ENCODE results near the gene SOS2. TPM values are rescaled to one million over a fixed set of nuclear protein-coding genes. Genes with fewer than 3 reads are reported as not detected.
A peak's percentile ranks its signal among the peaks of the same experiment; 100 is the strongest.

Gene SOS2
- total and polyA plus RNA-seq, 12 donors: 6.1 to 39.1 (median 27.8) TPM

DNA sequence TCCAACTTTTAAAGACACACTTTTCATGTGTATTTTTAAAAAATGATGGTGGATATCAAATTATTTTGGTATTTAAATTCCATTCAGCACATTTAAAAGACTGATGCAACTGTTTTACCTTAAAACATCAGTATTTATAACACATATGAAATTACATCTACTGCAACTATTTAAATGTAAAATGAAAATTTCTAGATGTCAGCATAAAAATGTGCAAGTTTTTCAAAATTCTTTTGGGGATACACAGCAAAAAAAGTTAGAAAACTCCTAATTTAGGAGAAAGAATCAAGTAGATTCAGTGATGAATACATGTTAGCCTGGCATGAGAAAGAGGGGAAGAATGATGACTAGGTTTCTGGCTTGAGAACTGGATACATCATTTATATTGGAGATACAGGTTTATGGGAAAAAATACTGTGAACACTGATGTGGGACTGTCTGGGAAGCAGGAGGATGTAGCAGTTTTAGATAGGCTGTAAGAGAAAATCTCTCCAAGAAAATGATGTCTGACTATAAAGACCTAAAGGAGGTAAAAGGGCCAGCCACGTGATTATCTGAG lies 9.2 kb downstream of the SOS2 start:
- H3K4me1 ChIP-seq (replicated peaks in 1 of 2): peaks cover 22 to 50% of the 10 kb centered on the region in 2 donors
- H3K9me3 ChIP-seq (replicated peaks in 1 of 3): no peaks in the 10 kb centered on the region
- H3K27me3 ChIP-seq: no peaks in the 10 kb centered on the region
- DNase-seq: no peak
- no peak overlapping the region for H3K4me3 ChIP-seq
- H3K27ac ChIP-seq: peak overlapping the region in 1 of 5 donors; percentile 0
- WGBS, 4 donors: 71 to 89% (median 79%) methylated on average over 1 of the region's 1 CpG
- H3K36me3 ChIP-seq (replicated peaks in 1 of 2): no peaks in the 10 kb centered on the region
- TF ChIP-seq POLR2A (IDR thresholded peaks at IDR 0.05): no peak
- TF ChIP-seq, protein P1, sequence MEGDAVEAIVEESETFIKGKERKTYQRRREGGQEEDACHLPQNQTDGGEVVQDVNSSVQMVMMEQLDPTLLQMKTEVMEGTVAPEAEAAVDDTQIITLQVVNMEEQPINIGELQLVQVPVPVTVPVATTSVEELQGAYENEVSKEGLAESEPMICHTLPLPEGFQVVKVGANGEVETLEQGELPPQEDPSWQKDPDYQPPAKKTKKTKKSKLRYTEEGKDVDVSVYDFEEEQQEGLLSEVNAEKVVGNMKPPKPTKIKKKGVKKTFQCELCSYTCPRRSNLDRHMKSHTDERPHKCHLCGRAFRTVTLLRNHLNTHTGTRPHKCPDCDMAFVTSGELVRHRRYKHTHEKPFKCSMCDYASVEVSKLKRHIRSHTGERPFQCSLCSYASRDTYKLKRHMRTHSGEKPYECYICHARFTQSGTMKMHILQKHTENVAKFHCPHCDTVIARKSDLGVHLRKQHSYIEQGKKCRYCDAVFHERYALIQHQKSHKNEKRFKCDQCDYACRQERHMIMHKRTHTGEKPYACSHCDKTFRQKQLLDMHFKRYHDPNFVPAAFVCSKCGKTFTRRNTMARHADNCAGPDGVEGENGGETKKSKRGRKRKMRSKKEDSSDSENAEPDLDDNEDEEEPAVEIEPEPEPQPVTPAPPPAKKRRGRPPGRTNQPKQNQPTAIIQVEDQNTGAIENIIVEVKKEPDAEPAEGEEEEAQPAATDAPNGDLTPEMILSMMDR (IDR thresholded peaks at IDR 0.05): no peak
- intact Hi-C loops (cut with DNase I): no loop called here

DNA sequence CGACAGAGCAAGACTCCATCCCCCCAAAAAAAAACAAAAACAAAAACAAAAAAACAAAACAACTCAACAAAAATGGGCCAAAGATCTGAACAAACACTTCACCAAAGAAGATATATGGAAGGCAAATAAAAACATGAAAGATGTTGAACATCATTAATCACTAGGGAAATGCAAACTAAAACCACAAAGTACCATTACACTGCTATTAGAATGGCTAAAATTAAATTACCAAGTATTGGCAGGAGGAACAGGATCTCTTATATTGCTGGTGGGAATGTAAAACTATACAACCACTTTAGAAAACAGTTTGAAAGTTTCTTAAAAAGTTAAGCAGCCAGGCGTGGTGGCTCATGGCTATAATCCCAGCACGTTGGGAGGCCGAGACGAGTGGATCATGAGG lies 12.9 kb downstream of the SOS2 start:
- intact Hi-C loops (cut with DNase I): no loop called here
- TF ChIP-seq, protein P1 (IDR thresholded peaks at IDR 0.05): no peak
- no peak for TF ChIP-seq POLR2A (IDR thresholded peaks at IDR 0.05)
- Histone ChIP-seq H3K9me3 (replicated peaks in 1 of 3) (no peaks in the 10 kb centered on the region), H3K4me1 (replicated peaks in 1 of 2) (peaks cover 10 to 41% of the 10 kb centered on the region in 2 donors), H3K4me3 (no peak overlapping the region), H3K27ac (no peak overlapping the region), H3K36me3 (replicated peaks in 1 of 2) (no peaks in the 10 kb centered on the region), H3K27me3 (no peaks in the 10 kb centered on the region)
- DNase-seq: no peak
- WGBS, 4 donors: 81 to 95% (median 83%) methylated on average over 5 of the region's 5 CpGs

DNA sequence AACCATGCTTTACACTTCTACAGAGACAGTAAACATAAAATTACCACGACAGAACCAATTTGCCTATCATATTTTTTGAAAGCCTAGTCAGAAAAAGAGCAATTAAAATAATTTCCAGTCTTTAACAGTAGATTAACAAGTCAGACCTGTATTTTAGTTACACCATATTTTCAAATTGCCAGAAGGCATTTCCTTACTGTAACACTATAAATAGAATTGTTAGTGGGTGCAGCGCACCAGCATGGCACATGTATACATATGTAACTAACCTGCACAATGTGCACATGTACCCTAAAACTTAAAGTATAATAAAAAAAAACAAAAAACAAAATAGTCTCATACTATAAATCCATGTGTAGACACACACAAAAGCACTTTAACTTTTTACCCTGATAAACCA lies 16.0 kb downstream of the SOS2 start:
- intact Hi-C loops (cut with DNase I): no loop called here
- 82 to 89% (median 86%) methylated on average over 2 of the region's 2 CpGs for WGBS, 4 donors
- no peak for DNase-seq
- no peaks in the 10 kb centered on the region for H3K27me3 ChIP-seq
- H3K4me1 ChIP-seq (replicated peaks in 1 of 2): peaks cover 6 to 39% of the 10 kb centered on the region in 2 donors
- H3K36me3 ChIP-seq (replicated peaks in 1 of 2): no peaks in the 10 kb centered on the region
- H3K4me3 ChIP-seq: no peak overlapping the region
- TF ChIP-seq, protein P1 (IDR thresholded peaks at IDR 0.05): no peak
- TF ChIP-seq POLR2A (IDR thresholded peaks at IDR 0.05): no peak
- no peaks in the 10 kb centered on the region for H3K9me3 ChIP-seq (replicated peaks in 1 of 3)
- H3K27ac ChIP-seq: no peak overlapping the region

DNA sequence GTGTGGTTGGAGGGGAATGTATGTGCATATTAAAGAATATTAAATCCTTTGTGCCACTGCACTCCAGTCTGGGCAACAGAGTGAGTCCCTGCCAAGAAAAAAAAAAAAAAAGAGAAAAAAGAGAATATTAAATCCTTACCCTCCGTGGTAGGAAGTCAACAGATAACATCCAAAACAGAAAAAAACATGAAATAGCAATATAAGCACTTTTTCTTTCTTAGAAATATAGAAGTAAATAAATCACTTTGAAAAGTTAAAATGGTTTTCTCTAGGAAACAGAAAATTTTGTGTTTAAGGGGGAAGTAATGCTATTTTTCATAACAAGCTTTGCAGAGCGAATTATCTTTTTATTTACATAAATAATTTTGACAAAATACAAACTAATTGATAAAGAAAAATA lies 17.6 kb downstream of the SOS2 start:
- no peaks in the 10 kb centered on the region for H3K27me3 ChIP-seq
- no peaks in the 10 kb centered on the region for H3K9me3 ChIP-seq (replicated peaks in 1 of 3)
- no peak overlapping the region for H3K27ac ChIP-seq
- no peak for TF ChIP-seq POLR2A (IDR thresholded peaks at IDR 0.05)
- TF ChIP-seq, protein P1 (IDR thresholded peaks at IDR 0.05): no peak
- H3K4me3 ChIP-seq: no peak overlapping the region
- intact Hi-C loops (cut with DNase I): no loop called here
- no peaks in the 10 kb centered on the region for H3K36me3 ChIP-seq (replicated peaks in 1 of 2)
- WGBS, 4 donors: 55 to 63% (median 57%) methylated on average over 2 of the region's 2 CpGs
- peaks cover 6 to 32% of the 10 kb centered on the region in 2 donors for H3K4me1 ChIP-seq (replicated peaks in 1 of 2)
- DNase-seq: no peak

All from adrenal gland (tissue), 12 donors.